Stimulated activated CD8-positive, alpha-beta memory T cell treated with anti-CD3 and anti-CD28 coated beads, Interleukin-7, amount 100 ng/mL, for 48 hours (primary cell): ENCODE measurements around the gene GIPC3.
A peak's percentile ranks its signal among the peaks of the same experiment; 100 is the strongest.
"Not testable (repeated sequence)": the region's sequence is repeated elsewhere in the genome, so short reads cannot be mapped to it uniquely, and the experiment has no call there.

ENCODE experiments used
- DNase-seq, 2 donors: peaks; one replicate each; pipeline ENCODE4 v3.0.0-alpha.2; 2020; ENCODE audit warnings: low read depth in 1 of 2; ENCODE audit errors: extremely low read depth in 1 of 2

The GIPC3 gene

DNA sequence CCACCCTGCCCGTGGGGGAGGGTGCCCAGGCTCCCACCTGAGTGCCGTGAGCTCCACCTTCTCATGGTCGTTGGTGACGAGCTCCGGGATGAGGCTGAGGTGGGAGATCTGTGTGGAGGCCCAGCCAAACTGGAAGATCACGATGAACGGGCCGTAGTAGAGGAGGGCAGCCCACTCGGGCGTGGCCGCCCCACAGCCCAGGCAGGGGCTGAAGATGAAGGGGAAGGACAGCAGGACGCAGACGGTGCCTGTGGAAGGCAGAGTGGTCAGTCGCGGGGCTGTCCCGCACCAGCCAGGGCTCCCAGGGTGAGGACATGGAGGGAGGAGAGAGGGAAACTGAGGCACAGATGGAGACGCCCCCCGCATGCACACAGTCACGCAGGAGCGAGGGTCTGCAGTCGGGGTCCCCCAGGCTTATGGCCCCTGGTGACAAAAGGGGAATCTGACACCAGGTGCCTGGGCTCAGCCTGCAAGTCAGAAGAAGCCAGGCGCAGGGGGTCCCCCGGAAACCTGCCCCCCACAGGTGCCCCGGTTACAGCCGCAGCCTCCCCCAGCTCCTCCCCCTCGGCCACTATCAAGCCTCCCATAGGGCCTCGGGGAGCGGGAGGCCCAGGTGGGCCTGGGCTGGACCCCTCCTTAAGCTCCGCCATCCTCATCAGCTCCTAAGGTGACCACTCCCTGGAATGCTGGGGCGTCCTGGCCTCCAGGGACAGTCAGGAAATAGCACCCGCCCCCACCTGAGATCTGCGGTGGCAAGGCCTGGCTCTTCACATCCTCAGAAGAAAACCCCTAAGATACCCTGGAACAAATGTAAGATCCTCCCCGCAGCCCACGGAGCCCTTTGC is 34.1 kb upstream of the GIPC3 start:
- no peak for DNase-seq

DNA sequence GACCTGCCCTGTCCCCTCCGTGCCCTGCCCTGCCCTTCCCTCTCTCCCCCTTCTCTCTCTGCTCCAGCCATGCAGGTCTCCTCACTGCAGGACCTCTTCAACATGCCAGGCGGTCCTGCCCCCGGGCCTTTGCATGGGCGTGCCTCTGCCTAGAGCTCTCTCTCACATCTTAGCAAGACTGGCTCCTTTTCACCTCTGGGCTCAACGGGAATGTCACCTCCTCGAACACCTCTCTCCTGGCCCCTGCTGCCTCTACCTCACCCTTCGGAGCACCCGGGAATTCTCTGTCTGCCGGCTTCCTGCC is 33.5 kb upstream of the GIPC3 start:
- DNase-seq: no peak

GRCh38 chr19:3554254-3555083 is 30.8 kb upstream of the GIPC3 start:
- no peak for DNase-seq

GRCh38 chr19:3555653-3556422 is 29.4 kb upstream of the GIPC3 start:
- no peak for DNase-seq

DNA sequence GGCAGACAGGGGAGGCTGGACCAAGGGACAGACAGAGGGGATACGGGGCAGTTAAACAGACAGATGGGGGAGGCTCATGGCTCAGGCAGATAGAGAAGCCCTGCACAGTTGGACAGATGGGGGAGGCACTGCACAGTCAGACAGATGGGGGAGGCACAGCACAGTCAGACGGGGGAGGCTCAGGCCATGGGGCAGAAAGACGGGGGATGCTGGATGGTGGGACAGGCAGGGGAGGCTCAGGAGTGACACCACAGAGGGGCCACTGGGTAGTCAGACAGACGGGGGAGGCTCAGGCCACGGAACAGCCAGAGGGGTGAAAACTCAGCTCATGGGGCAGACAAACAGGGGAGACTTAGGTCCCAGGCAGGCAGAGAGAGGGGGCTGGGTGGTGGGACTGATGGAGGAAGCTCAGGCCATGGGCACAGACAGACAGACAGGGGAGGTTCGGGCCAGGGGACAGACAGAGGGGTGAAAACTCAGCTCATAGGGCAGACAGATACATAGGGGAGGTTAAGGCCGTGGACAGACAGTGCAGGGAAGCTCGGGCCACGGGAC is 28.8 kb upstream of the GIPC3 start:
- DNase-seq: no peak

DNA sequence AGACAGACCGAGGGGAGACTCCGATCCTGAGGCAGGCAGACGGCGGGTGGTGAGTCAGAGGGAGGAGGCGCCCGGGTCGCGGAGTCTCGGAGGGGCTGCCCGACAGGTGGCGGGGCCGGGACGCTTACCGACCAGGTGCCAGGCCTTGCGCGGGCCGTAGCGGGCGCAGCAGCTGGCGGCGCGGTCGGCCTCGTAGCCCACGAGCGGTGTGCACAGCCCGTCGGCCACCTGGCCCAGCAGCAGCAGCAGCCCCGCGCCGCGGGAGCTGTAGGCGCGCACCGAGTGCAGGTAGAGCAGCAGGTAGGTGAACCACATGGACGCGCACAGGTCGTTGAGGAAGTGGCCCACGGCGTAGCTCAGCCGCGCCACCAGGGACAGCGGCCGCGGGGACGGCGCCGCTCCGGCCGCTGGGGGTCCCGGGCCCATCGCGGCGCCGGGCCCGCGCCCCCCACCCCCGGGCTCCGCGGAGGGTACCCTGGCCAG is 28.3 kb upstream of the GIPC3 start:
- peak; percentile 37 to 47 for DNase-seq

DNA sequence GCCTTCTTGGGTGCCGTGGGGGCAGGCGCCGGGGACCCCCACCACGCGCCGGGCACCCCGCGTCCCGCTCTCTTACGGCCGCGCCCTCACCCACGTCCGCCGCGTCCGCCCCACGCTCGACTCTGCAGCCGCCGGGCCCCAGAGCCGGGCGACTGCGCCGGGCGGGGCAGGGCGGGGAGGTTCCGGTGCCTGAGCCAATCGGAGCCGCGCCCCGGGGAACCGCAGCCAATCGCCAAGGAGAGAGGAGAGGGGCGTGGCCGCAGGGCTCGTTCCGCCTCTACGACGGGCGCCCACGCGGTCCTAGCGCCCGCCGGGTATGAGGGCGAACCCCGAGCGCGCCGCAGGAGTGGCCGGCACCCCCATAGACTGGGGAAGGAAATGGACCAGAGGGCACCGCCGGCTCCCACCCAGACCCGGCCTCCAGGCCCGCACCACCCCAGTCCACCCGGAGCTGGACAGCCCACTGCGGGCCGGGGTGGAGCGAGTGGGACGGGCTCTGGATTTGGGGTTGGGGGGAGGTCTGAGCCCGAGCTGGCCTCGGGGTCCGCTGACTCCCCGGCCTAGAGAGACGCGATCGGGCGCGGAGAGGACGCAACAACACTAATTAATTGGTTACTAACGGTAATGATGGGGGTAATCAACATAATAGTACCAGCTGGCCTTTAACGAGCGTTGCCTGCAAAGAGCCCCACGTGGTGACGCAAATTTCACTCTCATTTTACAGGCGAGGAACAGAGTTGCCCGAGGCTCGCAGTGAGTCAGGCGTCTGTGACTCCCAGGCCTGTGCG is 27.6 kb upstream of the GIPC3 start, which contains the start of gene MFSD12:
TSS of gene MFSD12 (minus strand) at position 126 of the 788 bp plus-strand sequence. CDS start 183 bp downstream, outside the sequence.
- DNase-seq: peak; percentile 91 to 92

DNA sequence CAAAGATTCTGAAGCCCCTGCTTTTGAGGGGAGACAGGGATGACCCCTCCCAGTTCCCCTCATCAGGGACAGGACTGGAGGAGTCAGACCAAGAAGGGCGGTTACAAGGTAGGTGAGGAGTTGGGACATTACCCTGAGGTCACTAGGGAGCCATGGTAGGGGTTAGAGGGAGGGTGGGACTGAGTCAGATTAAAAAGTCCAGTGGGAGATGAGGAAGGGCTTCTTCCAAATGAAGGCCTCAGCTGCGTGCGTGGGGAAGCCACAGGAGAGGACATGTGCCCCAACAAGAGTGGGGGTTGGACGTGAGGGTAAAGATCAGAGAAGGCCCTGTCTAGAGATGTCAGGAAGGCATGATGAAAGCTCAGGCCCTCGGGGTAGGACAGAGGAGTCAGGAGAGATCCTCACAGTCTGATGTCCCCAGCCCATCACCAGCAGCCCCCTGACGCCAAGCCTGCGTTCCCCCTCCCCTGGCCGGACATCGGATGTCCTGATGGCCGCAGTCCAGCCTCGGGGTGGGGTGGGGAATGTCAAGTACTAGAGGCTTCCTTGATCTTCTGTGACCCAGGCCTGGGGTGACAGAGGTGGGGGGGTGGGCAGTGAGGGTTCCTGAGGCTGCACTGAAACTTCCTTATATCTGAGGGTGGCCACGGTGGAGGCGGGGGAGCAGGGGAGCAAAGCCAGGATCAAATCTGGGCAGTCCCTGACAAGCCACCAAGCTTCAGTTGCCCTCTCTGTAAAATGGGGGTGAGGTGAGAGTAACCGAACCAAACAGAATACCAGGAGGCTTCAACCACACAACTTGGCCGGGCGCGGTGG is 21.4 kb upstream of the GIPC3 start:
- DNase-seq: no peak

- no peak for DNase-seq
These were observed 20.1 kb upstream of the GIPC3 start for GRCh38 chr19:3565139-3565538.

DNA sequence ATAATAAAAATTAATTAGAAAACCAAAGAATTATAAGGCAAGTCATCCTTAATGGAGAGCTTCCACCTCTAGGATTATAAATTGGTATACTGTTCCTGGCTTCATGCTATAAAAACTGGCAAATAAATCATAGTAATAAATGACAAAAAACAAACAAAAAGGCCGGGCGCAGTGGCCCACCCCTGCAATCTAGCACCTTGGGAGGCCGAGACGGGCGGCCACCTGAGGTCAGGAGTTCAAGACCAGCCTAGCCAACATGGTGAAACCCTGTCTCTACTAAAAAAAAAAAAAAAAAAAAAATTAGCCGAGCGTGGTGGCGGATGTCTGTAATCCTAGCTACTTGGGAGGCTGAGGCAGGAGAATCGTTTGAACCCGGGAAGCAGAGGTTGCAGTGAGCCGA is 15.2 kb upstream of the GIPC3 start:
- not testable (repeated sequence) for DNase-seq

GRCh38 chr19:3570606-3571011 is 14.7 kb upstream of the GIPC3 start:
- no peak for DNase-seq

GRCh38 chr19:3572132-3572854 is 13.0 kb upstream of the GIPC3 start:
- DNase-seq: peak; percentile 99 to 100

GRCh38 chr19:3572855-3573161 is 12.5 kb upstream of the GIPC3 start, which contains the start of gene HMG20B:
Gene HMG20B (plus strand): TSS chr19:3572944. CDS start chr19:3573310, 366 bp downstream.
- DNase-seq: no peak

- no peak for DNase-seq
These were observed 12.0 kb upstream of the GIPC3 start for GRCh38 chr19:3573162-3573857.

DNA sequence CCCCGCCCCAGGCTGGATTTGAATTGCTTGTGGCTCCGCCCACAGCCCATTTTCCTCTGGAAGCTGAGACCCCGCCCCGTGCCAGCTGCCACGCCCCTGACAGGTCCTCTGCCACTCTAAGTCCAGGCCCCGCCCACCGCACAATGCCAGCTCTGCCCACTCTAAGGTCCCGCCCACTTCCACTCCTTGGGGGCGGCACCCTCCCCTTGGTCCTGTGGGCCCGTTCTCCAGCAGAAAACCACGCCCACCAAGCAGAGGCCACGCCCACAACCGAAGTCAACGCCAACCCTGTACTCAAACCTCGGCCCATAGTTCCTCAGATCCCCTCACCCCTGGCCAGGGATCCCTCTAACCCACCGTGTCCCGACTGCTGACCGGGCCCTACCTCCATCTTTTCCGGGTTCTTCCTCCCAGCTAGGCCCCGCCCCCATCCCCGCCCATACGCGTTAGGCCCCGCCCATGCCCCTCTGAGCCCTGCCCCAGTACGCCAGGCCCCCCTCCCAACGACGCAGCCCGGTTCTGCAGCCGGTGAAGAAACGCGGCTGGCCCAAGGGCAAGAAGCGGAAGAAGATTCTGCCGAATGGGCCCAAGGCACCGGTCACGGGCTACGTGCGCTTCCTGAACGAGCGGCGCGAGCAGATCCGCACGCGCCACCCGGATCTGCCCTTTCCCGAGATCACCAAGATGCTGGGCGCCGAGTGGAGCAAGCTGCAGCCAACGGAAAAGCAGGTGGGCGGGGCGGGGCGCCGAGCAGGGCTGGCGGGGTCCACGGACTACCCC is 11.2 kb upstream of the GIPC3 start:
- peak; percentile 83 to 97 for DNase-seq

- DNase-seq: no peak
These were observed 10.0 kb upstream of the GIPC3 start for GRCh38 chr19:3575260-3575741.
